DND-41 (cell line): ENCODE data around the gene CTSW.

ENCODE experiments used
- EZH2 ChIP-seq: IDR thresholded peaks from 3 replicates; pipeline ENCODE4 v1.6.1; 2012; ENCODE audit warnings: borderline replicate concordance, low read depth, mild to moderate bottlenecking, moderate library complexity, low read length, inconsistent platforms; ENCODE audit not compliant: severe bottlenecking
- TF ChIP-seq, protein P1 (sequence below): IDR thresholded peaks from 2 replicates; pipeline ENCODE4 v1.5.1; 2012; ENCODE audit warnings: borderline replicate concordance, low read length, moderate library complexity, mild to moderate bottlenecking; ENCODE audit not compliant: poor library complexity, severe bottlenecking; ENCODE audit errors: extremely low read depth

- TF ChIP-seq, protein P1, sequence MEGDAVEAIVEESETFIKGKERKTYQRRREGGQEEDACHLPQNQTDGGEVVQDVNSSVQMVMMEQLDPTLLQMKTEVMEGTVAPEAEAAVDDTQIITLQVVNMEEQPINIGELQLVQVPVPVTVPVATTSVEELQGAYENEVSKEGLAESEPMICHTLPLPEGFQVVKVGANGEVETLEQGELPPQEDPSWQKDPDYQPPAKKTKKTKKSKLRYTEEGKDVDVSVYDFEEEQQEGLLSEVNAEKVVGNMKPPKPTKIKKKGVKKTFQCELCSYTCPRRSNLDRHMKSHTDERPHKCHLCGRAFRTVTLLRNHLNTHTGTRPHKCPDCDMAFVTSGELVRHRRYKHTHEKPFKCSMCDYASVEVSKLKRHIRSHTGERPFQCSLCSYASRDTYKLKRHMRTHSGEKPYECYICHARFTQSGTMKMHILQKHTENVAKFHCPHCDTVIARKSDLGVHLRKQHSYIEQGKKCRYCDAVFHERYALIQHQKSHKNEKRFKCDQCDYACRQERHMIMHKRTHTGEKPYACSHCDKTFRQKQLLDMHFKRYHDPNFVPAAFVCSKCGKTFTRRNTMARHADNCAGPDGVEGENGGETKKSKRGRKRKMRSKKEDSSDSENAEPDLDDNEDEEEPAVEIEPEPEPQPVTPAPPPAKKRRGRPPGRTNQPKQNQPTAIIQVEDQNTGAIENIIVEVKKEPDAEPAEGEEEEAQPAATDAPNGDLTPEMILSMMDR = peak; percentile 47
- no peak for TF ChIP-seq EZH2
Observed at GRCh38 chr11:65859095-65859811, 20.4 kb upstream of the CTSW start.
